ENCODE measurements around the gene CCDC88A. TPM values are rescaled to one million over a fixed set of nuclear protein-coding genes. Genes with fewer than 3 reads are reported as not detected.

The CCDC88A gene
- total and polyA plus RNA-seq, 2 donors (not counting 1 experiment from before 2014, with no cell fraction given): 2.7 to 26.0 TPM

DNA sequence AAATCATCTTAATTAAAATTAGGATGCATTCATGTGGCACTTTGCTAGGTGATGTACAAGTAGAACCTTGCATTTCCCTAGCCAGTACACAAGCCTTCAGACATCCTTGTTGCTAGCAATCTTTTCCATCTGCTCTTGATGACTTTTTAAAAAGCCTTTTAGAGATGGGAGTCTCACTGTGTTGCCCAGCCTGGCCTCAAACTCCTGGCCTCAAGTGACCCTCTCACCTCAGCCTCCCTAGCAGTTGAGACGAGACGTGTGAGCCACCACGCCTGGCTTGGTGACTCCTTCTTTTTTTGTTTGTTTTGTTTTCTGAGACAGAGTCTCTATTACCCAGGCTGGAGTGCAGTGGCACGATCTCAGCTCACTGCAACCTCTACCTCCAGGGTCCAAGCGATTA, 1.7 kb upstream of the CCDC88A start:
- peak overlapping the region; percentile 96 for H2AFZ ChIP-seq (ENCODE audit: insufficient read depth, low read depth, low read length, poor library complexity, severe bottlenecking)
- no peaks in the 10 kb centered on the region for H4K20me1 ChIP-seq (ENCODE audit: control insufficient read depth, insufficient read depth, low read length, poor library complexity, severe bottlenecking)
- H3K27me3 ChIP-seq (replicated peaks in 1 of 4; ENCODE audit: control extremely low read depth in 1 of 4, control insufficient read depth in 3 of 4, insufficient read depth in 4 of 4, low read length in 3 of 4): peaks cover 0 to 4% (median 0%) of the 10 kb centered on the region in 4 experiments
- peaks cover 5% of the 10 kb centered on the region for H3K27me3 Mint-ChIP-seq
- peak overlapping the region; percentile 87 for H3K4me2 ChIP-seq (replicated peaks; ENCODE audit: low read depth, low read length, poor library complexity, severe bottlenecking)
- ATAC-seq (ENCODE audit: low read depth) (no peak), DNase-seq (no peak)
- peak overlapping the region in 1 of 5 experiments; percentile 91 for H3K4me3 ChIP-seq (ENCODE audit: control extremely low read depth in 1 of 5, extremely low read depth in 1 of 5, insufficient read depth in 1 of 5, low read depth in 2 of 5, low read length in 4 of 5)
- no peaks in the 10 kb centered on the region for H3K79me2 ChIP-seq (ENCODE audit: control insufficient read depth, insufficient read depth, low read length)
- H3K9me3 ChIP-seq (ENCODE audit: control extremely low read depth in 1 of 3, control insufficient read depth in 2 of 3, insufficient read depth in 1 of 3, low read length in 2 of 3): no peaks in the 10 kb centered on the region
- H3K27ac ChIP-seq (ENCODE audit: low read length in 2 of 2): no peak overlapping the region
- intact Hi-C loops (cut with micrococcal nuclease): no loop called here
- ChIA-PET POLR2A (no interaction called here), CTCF (interaction anchor here (1.1 to 1.5 kb wide), 2 partner anchors 9 to 10 kb away, joined by 3 to 5 read pairs; no protein-coding TSS in a partner anchor)
- H3K9ac ChIP-seq (ENCODE audit: low read length): peak overlapping the region; percentile 79
- no peaks in the 10 kb centered on the region for H3K36me3 ChIP-seq (replicated peaks in 1 of 2; ENCODE audit: control extremely low read depth in 1 of 2, control insufficient read depth in 1 of 2, extremely low read depth in 1 of 2, insufficient read depth in 2 of 2, low read length in 1 of 2)
- H3K4me3 Mint-ChIP-seq: peak overlapping the region; percentile 76
- peaks cover 20 to 25% of the 10 kb centered on the region in 2 donors for H3K4me1 ChIP-seq (ENCODE audit: control insufficient read depth in 2 of 2, insufficient read depth in 2 of 2, low read length in 2 of 2)
- no peak overlapping the region for H3K27ac Mint-ChIP-seq
- H3K9me3 Mint-ChIP-seq (ENCODE audit: insufficient read depth): no peaks in the 10 kb centered on the region
- peaks cover 33% of the 10 kb centered on the region for H3K4me1 Mint-ChIP-seq
- whole genome bisulfite sequencing (ENCODE audit: insufficient coverage): 100% methylated on average over 1 of the region's 5 CpGs
- TF ChIP-seq, protein P1, sequence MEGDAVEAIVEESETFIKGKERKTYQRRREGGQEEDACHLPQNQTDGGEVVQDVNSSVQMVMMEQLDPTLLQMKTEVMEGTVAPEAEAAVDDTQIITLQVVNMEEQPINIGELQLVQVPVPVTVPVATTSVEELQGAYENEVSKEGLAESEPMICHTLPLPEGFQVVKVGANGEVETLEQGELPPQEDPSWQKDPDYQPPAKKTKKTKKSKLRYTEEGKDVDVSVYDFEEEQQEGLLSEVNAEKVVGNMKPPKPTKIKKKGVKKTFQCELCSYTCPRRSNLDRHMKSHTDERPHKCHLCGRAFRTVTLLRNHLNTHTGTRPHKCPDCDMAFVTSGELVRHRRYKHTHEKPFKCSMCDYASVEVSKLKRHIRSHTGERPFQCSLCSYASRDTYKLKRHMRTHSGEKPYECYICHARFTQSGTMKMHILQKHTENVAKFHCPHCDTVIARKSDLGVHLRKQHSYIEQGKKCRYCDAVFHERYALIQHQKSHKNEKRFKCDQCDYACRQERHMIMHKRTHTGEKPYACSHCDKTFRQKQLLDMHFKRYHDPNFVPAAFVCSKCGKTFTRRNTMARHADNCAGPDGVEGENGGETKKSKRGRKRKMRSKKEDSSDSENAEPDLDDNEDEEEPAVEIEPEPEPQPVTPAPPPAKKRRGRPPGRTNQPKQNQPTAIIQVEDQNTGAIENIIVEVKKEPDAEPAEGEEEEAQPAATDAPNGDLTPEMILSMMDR (IDR thresholded peaks at IDR 0.05): no peak
- TF ChIP-seq EZH2 (IDR thresholded peaks at IDR 0.05; ENCODE audit: borderline replicate concordance, insufficient read depth, low read depth, low read length, poor library complexity, severe bottlenecking): no peak

DNA sequence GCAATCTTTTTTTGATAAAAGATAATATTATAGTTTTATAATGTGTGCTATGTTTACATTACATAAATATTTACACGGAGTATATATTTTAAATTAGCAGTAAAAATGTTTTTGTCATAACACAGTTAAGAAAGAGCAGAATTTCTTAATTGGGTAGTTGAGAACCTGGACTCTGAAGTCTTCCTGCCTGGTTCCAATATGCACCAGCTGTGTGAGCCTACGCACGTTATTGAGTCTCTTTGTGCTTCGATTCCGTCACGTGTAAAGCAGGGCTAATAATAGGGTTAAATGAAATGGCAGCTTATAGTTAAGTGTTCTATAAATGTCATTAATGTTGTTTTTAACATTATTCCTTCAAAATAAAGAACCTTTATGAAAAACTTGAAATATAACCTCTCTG, 1.2 kb upstream of the CCDC88A start:
- Histone ChIP-seq H3K36me3 (replicated peaks in 1 of 2; ENCODE audit: control extremely low read depth in 1 of 2, control insufficient read depth in 1 of 2, extremely low read depth in 1 of 2, insufficient read depth in 2 of 2, low read length in 1 of 2) (no peaks in the 10 kb centered on the region), H3K4me3 (ENCODE audit: control extremely low read depth in 1 of 5, extremely low read depth in 1 of 5, insufficient read depth in 1 of 5, low read depth in 2 of 5, low read length in 4 of 5) (peak overlapping the region in 4 of 5 experiments; percentile 75 to 91 (median 84)), H3K27me3 (replicated peaks in 1 of 4; ENCODE audit: control extremely low read depth in 1 of 4, control insufficient read depth in 3 of 4, insufficient read depth in 4 of 4, low read length in 3 of 4) (peaks cover 0 to 4% (median 0%) of the 10 kb centered on the region in 4 experiments), H3K79me2 (ENCODE audit: control insufficient read depth, insufficient read depth, low read length) (no peaks in the 10 kb centered on the region), H3K27ac (ENCODE audit: low read length in 2 of 2) (no peak overlapping the region), H3K4me2 (replicated peaks; ENCODE audit: low read depth, low read length, poor library complexity, severe bottlenecking) (peak overlapping the region; percentile 87), H4K20me1 (ENCODE audit: control insufficient read depth, insufficient read depth, low read length, poor library complexity, severe bottlenecking) (no peaks in the 10 kb centered on the region), H3K9ac (ENCODE audit: low read length) (peak overlapping the region; percentile 79), H3K9me3 (ENCODE audit: control extremely low read depth in 1 of 3, control insufficient read depth in 2 of 3, insufficient read depth in 1 of 3, low read length in 2 of 3) (no peaks in the 10 kb centered on the region), H3K4me1 (ENCODE audit: control insufficient read depth in 2 of 2, insufficient read depth in 2 of 2, low read length in 2 of 2) (peaks cover 20 to 25% of the 10 kb centered on the region in 2 donors), H2AFZ (ENCODE audit: insufficient read depth, low read depth, low read length, poor library complexity, severe bottlenecking) (peak overlapping the region; percentile 96)
- no peak for DNase-seq
- WGBS (ENCODE audit: insufficient coverage): no CpG with 5 or more reads among the region's 6 CpGs
- intact Hi-C loops (cut with micrococcal nuclease): loop anchor here (1.0 kb wide), 2 partner anchors 98 to 139 kb away; partner anchors contain the start of gene CFAP36
- CTCF ChIA-PET: interaction anchor here (0.7 to 1.5 kb wide), 3 partner anchors 9 to 98 kb away, joined by 3 to 5 read pairs (median 3); partner anchors contain the start of gene CFAP36
- ATAC-seq (ENCODE audit: low read depth): no peak
- Mint-ChIP-seq H3K27ac (no peak overlapping the region), H3K4me1 (peaks cover 34% of the 10 kb centered on the region), H3K27me3 (peaks cover 5% of the 10 kb centered on the region), H3K4me3 (peak overlapping the region; percentile 95), H3K9me3 (ENCODE audit: insufficient read depth) (no peaks in the 10 kb centered on the region)
- POLR2A ChIA-PET: interaction anchor here (1.4 kb wide), 1 partner anchor 98 kb away, joined by 4 read pairs; the partner anchor contains the start of gene CFAP36
- TF ChIP-seq, protein P1 (IDR thresholded peaks at IDR 0.05): no peak
- no peak for TF ChIP-seq EZH2 (IDR thresholded peaks at IDR 0.05; ENCODE audit: borderline replicate concordance, insufficient read depth, low read depth, low read length, poor library complexity, severe bottlenecking)

All from B cell (primary cell).